Breast epithelium (tissue), 4 donors: ENCODE data around the gene MFSD12. TPM values are rescaled to one million over a fixed set of nuclear protein-coding genes. Genes with fewer than 3 reads are reported as not detected.

ENCODE experiments used
- DNase-seq, 2 donors: peaks; one replicate each; pipeline ENCODE4 v3.0.0-alpha.2; 2019; ENCODE audit warnings: low spot score in 2 of 2
- H3K27ac ChIP-seq, 2 donors: fragments of 200-600 bp; sonication (generic) in 1 of 2; one replicate each; pipeline ENCODE4 v1.5.1; 2016 to 2019; ENCODE audit warnings: mild to moderate bottlenecking in 1 of 2
- H3K27me3 ChIP-seq, 2 donors: fragments of 200-600 bp; sonication (generic) in 1 of 2; one replicate each; pipeline versions ENCODE4 v1.5.1 to v1.6.0; 2017 to 2019; ENCODE audit warnings: control low read depth in 1 of 2, mild to moderate bottlenecking in 1 of 2
- H3K36me3 ChIP-seq: fragments of 200-600 bp; one replicate; pipeline ENCODE4 v1.5.1; 2019
- H3K4me1 ChIP-seq, 2 donors: fragments of 200-600 bp; sonication (generic); one replicate each; pipeline ENCODE4 v1.5.1; 2016 to 2019; ENCODE audit warnings: control low read depth in 1 of 2
- H3K4me3 ChIP-seq, 3 donors: fragments of 200-600 bp; sonication (generic); 1 replicate in 2 of 3; 2 replicates in 1 of 3; pipeline ENCODE4 v1.5.1; 2016 to 2019; ENCODE audit warnings: mild to moderate bottlenecking in 3 of 3, moderate library complexity in 2 of 3
- H3K9me3 ChIP-seq, 2 donors: fragments of 200-600 bp; sonication (generic) in 1 of 2; one replicate each; pipeline ENCODE4 v1.5.1; 2016 to 2019; ENCODE audit warnings: control low read depth in 1 of 2
- CTCF ChIP-seq, 3 donors: fragments of 450-650 bp; IDR thresholded peaks; one replicate each; pipeline ENCODE4 v1.5.1; 2016 to 2017; ENCODE audit warnings: antibody characterized with exemption in 3 of 3, mild to moderate bottlenecking in 3 of 3, moderate library complexity in 3 of 3
- POLR2A ChIP-seq: fragments of 450-650 bp; IDR thresholded peaks from one replicate; pipeline ENCODE4 v1.6.1; 2016; ENCODE audit warnings: antibody characterized with exemption, mild to moderate bottlenecking, moderate library complexity
- POLR2AphosphoS5 ChIP-seq, 3 donors: sonication (generic); formaldehyde crosslinking; IDR thresholded peaks; one replicate each; pipeline ENCODE4 v1.6.1; 2017; ENCODE audit warnings: antibody characterized with exemption in 3 of 3
- intact Hi-C: fragments of 100-400 bp; cut with DNase I; formaldehyde crosslinking; loops from one replicate; pipeline ENCODE4 v1.15.1; 2023; ENCODE audit warnings: low total_unique reads
- total RNA-seq, 3 donors: library from RNA; depleted of rRNA; stranded (reverse); fragments of >200 nt; gene quantifications; one replicate each; pipeline ENCODE4 v1.1.0, GENCODE V29; 2016

MFSD12 gene
- total RNA-seq, 3 donors from 2014 or later: 44.5 to 50.9 (median 44.9) TPM

- intact Hi-C loops: no loop called here
- Histone ChIP-seq H3K4me3 (peak overlapping the region in 1 of 3 donors; percentile 25), H3K9me3 (no peaks in the 10 kb centered on the region), H3K27me3 (no peaks in the 10 kb centered on the region), H3K27ac (no peak overlapping the region), H3K36me3 (no peaks in the 10 kb centered on the region), H3K4me1 (no peaks in the 10 kb centered on the region)
- TF ChIP-seq CTCF (IDR thresholded peaks at IDR 0.05) (no peak), POLR2A (no peak), POLR2AphosphoS5 (IDR thresholded peaks at IDR 0.05) (no peak)
- DNase-seq: no peak
These were observed 18.7 kb upstream of the MFSD12 start for GRCh38 chr19:3575949-3576673.

GRCh38 chr19:3575260-3575741, 17.9 kb upstream of the MFSD12 start:
- intact Hi-C loops: no loop called here
- Histone ChIP-seq H3K4me3 (no peak overlapping the region), H3K27me3 (no peaks in the 10 kb centered on the region), H3K27ac (no peak overlapping the region), H3K36me3 (no peaks in the 10 kb centered on the region), H3K9me3 (no peaks in the 10 kb centered on the region), H3K4me1 (no peaks in the 10 kb centered on the region)
- TF ChIP-seq CTCF (IDR thresholded peaks at IDR 0.05) (no peak), POLR2A (no peak), POLR2AphosphoS5 (IDR thresholded peaks at IDR 0.05) (no peak)
- DNase-seq: no peak

- H3K36me3 ChIP-seq: no peaks in the 10 kb centered on the region
- H3K27me3 ChIP-seq: no peaks in the 10 kb centered on the region
- intact Hi-C loops: no loop called here
- H3K9me3 ChIP-seq: no peaks in the 10 kb centered on the region
- peak overlapping the region; percentile 44 to 89 for H3K27ac ChIP-seq
- TF ChIP-seq POLR2AphosphoS5 (IDR thresholded peaks at IDR 0.05) (no peak), POLR2A (no peak), CTCF (IDR thresholded peaks at IDR 0.05) (no peak)
- DNase-seq: peak; percentile 81 to 94
- peak overlapping the region; percentile 90 to 96 (median 95) for H3K4me3 ChIP-seq
- no peaks in the 10 kb centered on the region for H3K4me1 ChIP-seq
These were observed 16.7 kb upstream of the MFSD12 start for GRCh38 chr19:3573858-3574637.

- no peak for DNase-seq
- intact Hi-C loops: no loop called here
- Histone ChIP-seq H3K27ac (peak overlapping the region; percentile 89 to 92), H3K36me3 (no peaks in the 10 kb centered on the region), H3K4me3 (peak overlapping the region; percentile 90 to 96 (median 95)), H3K27me3 (no peaks in the 10 kb centered on the region), H3K9me3 (no peaks in the 10 kb centered on the region), H3K4me1 (no peaks in the 10 kb centered on the region)
- no peak for TF ChIP-seq CTCF (IDR thresholded peaks at IDR 0.05)
- peak; percentile 6 for TF ChIP-seq POLR2A
These were observed 15.9 kb upstream of the MFSD12 start for GRCh38 chr19:3573162-3573857.
